Measurements from ENCODE around the gene LCA5. TPM values are rescaled to one million over a fixed set of nuclear protein-coding genes. Genes with fewer than 3 reads are reported as not detected.

LCA5 gene
- total RNA-seq, 1 experiment from 2014 or later: 2.3 TPM

GRCh38 chr6:79469376-79470246, 67.6 kb downstream of the LCA5 start:
- no peak overlapping the region for H4K8ac ChIP-seq (replicated peaks; ENCODE audit: insufficient read length, low read depth, low read length)
- no CpG with 5 or more reads among the region's 5 CpGs for WGBS (ENCODE audit: extremely low coverage, insufficient read length, low lambda C conversion rate)

More at GRCh38 chr6:79469376-79470246, 67.6 kb downstream of the LCA5 start:
- Histone ChIP-seq H3K79me2 (ENCODE audit: insufficient read depth, low read length) (no peaks in the 10 kb centered on the region), H3K4me1 (ENCODE audit: insufficient read depth, low read length) (no peaks in the 10 kb centered on the region; the same call in 1 of the 2 replicates), H3K27me3 (ENCODE audit: insufficient read depth, low read length) (no peaks in the 10 kb centered on the region), H2BK12ac (ENCODE audit: insufficient read length, low read depth, low read length) (no peak overlapping the region), H4K91ac (ENCODE audit: insufficient read length, low read depth, low read length) (no peak overlapping the region), H3K23me2 (ENCODE audit: insufficient read length, low read depth, low read length, poor library complexity, severe bottlenecking) (no peaks in the 10 kb centered on the region), H2AK5ac (ENCODE audit: insufficient read length, low read length) (no peak overlapping the region), H3K9me3 (ENCODE audit: control insufficient read depth, low read depth, low read length) (no peaks in the 10 kb centered on the region), H4K20me1 (ENCODE audit: control insufficient read depth, insufficient read depth, insufficient read length) (no peaks in the 10 kb centered on the region), H3K79me1 (ENCODE audit: insufficient read depth, low read depth, low read length, poor library complexity, severe bottlenecking) (no peaks in the 10 kb centered on the region), H3K4me2 (ENCODE audit: insufficient read depth, insufficient read length, low read length) (no peak overlapping the region), H3K4ac (ENCODE audit: low read depth, low read length) (no peak overlapping the region), H4K5ac (ENCODE audit: insufficient read length, low read depth, low read length) (no peak overlapping the region), H3K14ac (ENCODE audit: insufficient read depth, low read length) (no peak overlapping the region), H3K56ac (ENCODE audit: insufficient read length, low read depth, low read length) (no peak overlapping the region), H2BK5ac (ENCODE audit: insufficient read length, low read length) (no peak overlapping the region), H2AFZ (ENCODE audit: low read length) (no peak overlapping the region), H3K18ac (ENCODE audit: insufficient read length, low read depth, low read length) (no peak overlapping the region), H3K27ac (ENCODE audit: insufficient read length, low read depth, low read length) (no peak overlapping the region), H2BK20ac (ENCODE audit: low read depth, low read length, poor library complexity, severe bottlenecking) (no peak overlapping the region), H3K9ac (ENCODE audit: extremely low read depth, insufficient read length, low read length) (no peak overlapping the region), H2BK15ac (ENCODE audit: low read depth, low read length) (no peak overlapping the region), H3T11ph (ENCODE audit: low read length) (no peak overlapping the region), H3K23ac (ENCODE audit: insufficient read length, low read depth, low read length) (no peak overlapping the region), H2BK120ac (ENCODE audit: low read depth, low read length, poor library complexity, severe bottlenecking) (no peak overlapping the region)
- DNase-seq: no peak
- Mint-ChIP-seq H3K27me3 (ENCODE audit: low read depth) (no peaks in the 10 kb centered on the region), H3K9me3 (no peaks in the 10 kb centered on the region), H3K4me3 (no peak overlapping the region), H3K36me3 (ENCODE audit: insufficient read depth in 1 of 3, low read depth in 3 of 3) (no peaks in the 10 kb centered on the region), H3K4me1 (peaks cover 4 to 9% of the 10 kb centered on the region in 2 experiments; a peak in 3 of 4 replicates), H3K27ac (no peak overlapping the region)
- TF ChIP-seq CTCF (conservative IDR thresholded peaks at IDR 0.05): no peak
